Transverse colon (tissue), 4 donors: ENCODE measurements around the gene LETM1.

ENCODE experiments used
- EP300 ChIP-seq: sonication (generic); formaldehyde crosslinking; IDR thresholded peaks from one replicate; pipeline ENCODE4 v1.6.1; 2017; ENCODE audit warnings: antibody characterized with exemption, low read depth
- POLR2A ChIP-seq: fragments of 450-650 bp; IDR thresholded peaks from one replicate; pipeline ENCODE4 v1.6.1; 2016; ENCODE audit warnings: antibody characterized with exemption, mild to moderate bottlenecking, moderate library complexity
- POLR2AphosphoS5 ChIP-seq, 3 donors: sonication (generic); formaldehyde crosslinking; IDR thresholded peaks; one replicate each; pipeline ENCODE4 v1.6.1; 2016; ENCODE audit warnings: antibody characterized with exemption in 3 of 3
- TF ChIP-seq, protein P1 (sequence below), 5 experiments: fragments of 200-600 bp in 3 of 5; fragments of 450-650 bp in 2 of 5; sonication (generic) in 3 of 5; IDR thresholded peaks; 1 replicate in 2 of 5; 2 replicates in 3 of 5; pipeline ENCODE4 v1.5.1; 2016 to 2017; ENCODE audit warnings: antibody characterized with exemption in 5 of 5, inconsistent platforms in 3 of 5, mild to moderate bottlenecking in 2 of 5, moderate library complexity in 1 of 5

- TF ChIP-seq POLR2A (no peak), POLR2AphosphoS5 (IDR thresholded peaks at IDR 0.05) (no peak), EP300 (no peak)
- TF ChIP-seq, protein P1, sequence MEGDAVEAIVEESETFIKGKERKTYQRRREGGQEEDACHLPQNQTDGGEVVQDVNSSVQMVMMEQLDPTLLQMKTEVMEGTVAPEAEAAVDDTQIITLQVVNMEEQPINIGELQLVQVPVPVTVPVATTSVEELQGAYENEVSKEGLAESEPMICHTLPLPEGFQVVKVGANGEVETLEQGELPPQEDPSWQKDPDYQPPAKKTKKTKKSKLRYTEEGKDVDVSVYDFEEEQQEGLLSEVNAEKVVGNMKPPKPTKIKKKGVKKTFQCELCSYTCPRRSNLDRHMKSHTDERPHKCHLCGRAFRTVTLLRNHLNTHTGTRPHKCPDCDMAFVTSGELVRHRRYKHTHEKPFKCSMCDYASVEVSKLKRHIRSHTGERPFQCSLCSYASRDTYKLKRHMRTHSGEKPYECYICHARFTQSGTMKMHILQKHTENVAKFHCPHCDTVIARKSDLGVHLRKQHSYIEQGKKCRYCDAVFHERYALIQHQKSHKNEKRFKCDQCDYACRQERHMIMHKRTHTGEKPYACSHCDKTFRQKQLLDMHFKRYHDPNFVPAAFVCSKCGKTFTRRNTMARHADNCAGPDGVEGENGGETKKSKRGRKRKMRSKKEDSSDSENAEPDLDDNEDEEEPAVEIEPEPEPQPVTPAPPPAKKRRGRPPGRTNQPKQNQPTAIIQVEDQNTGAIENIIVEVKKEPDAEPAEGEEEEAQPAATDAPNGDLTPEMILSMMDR (IDR thresholded peaks at IDR 0.05): no peak
These were observed 67.5 kb downstream of the LETM1 start for GRCh38 chr4:1788254-1788973.
